GM19193 (cell line): Measurements from ENCODE around the gene YPEL5.

ENCODE experiments used
- POLR2A ChIP-seq: IDR thresholded peaks from 4 replicates; pipeline ENCODE4 v1.6.1; 2011; ENCODE audit not compliant: insufficient read depth, insufficient read length; ENCODE audit errors: extremely low read depth

Gene YPEL5

GRCh38 chr2:30127016-30127893, 19.6 kb upstream of the YPEL5 start:
- no peak for TF ChIP-seq POLR2A

GRCh38 chr2:30134582-30134981, 12.2 kb upstream of the YPEL5 start:
- no peak for TF ChIP-seq POLR2A

- TF ChIP-seq POLR2A: no peak
Observed at GRCh38 chr2:30135541-30135940, 11.3 kb upstream of the YPEL5 start.

- TF ChIP-seq POLR2A: no peak
Observed at GRCh38 chr2:30136764-30137444, 9.9 kb upstream of the YPEL5 start.

GRCh38 chr2:30139131-30139870, 7.5 kb upstream of the YPEL5 start:
- no peak for TF ChIP-seq POLR2A

- no peak for TF ChIP-seq POLR2A
Observed at GRCh38 chr2:30141136-30141535, 5.7 kb upstream of the YPEL5 start.

GRCh38 chr2:30144260-30144659, 2.5 kb upstream of the YPEL5 start:
- no peak for TF ChIP-seq POLR2A

- no peak for TF ChIP-seq POLR2A
Observed at GRCh38 chr2:30145826-30146336, 926 bp upstream of the YPEL5 start.

GRCh38 chr2:30147196-30147714, 448 bp downstream of the YPEL5 start:
- no peak for TF ChIP-seq POLR2A

- peak; percentile 34 for TF ChIP-seq POLR2A
Observed at GRCh38 chr2:30147715-30148610, 1.2 kb downstream of the YPEL5 start.

GRCh38 chr2:30148850-30149249, 2.0 kb downstream of the YPEL5 start:
- no peak for TF ChIP-seq POLR2A

GRCh38 chr2:30149513-30149912, 2.7 kb downstream of the YPEL5 start:
- TF ChIP-seq POLR2A: no peak

- TF ChIP-seq POLR2A: no peak
Observed at GRCh38 chr2:30149976-30150375, 3.2 kb downstream of the YPEL5 start.

- TF ChIP-seq POLR2A: no peak
Observed at GRCh38 chr2:30150786-30151185, 4.0 kb downstream of the YPEL5 start.
